Panc1 (cell line): ENCODE data around the gene TGM3. TPM values are rescaled to one million over a fixed set of nuclear protein-coding genes. Genes with fewer than 3 reads are reported as not detected.

Experiments
- ATAC-seq: fragments of 200-7000 bp; cut with Tn5 transposase; 2 replicates; pipeline ENCODE4 v1.9.1; 2020; ENCODE audit warnings: mild to moderate bottlenecking, moderate library complexity
- BruUV-seq: library from RNA; stranded (reverse); fragments of 400-500 nt; replicated peaks from 2 replicates; lab custom pipeline; 2021; lab: Mats Ljungman, UMichigan
- CTCF ChIA-PET: fragments of 300-600 bp; sonication (Branson Sonifier 250); formaldehyde crosslinking; loops from one replicate; lab custom pipeline; 2022; ENCODE audit warnings: antibody characterized with exemption; lab: Charles Lee
- POLR2A ChIA-PET: fragments of 300-600 bp; sonication (Branson Sonifier 250); formaldehyde crosslinking; loops from one replicate; lab custom pipeline; 2022; ENCODE audit warnings: antibody characterized with exemption; lab: Charles Lee
- DNase-seq: peaks from one replicate; pipeline ENCODE4 v3.0.0-alpha.2; 2010; ENCODE audit warnings: low read depth, low spot score
- H3K27ac ChIP-seq: 2 replicates; pipeline ENCODE4 v1.5.1; 2011; ENCODE audit warnings: mild to moderate bottlenecking, low read length, inconsistent platforms
- H3K27me3 ChIP-seq: fragments of 200-500 bp; sonication (Bioruptor generic); 2 replicates; pipeline ENCODE4 v1.6.0; 2014; ENCODE audit warnings: low read length, inconsistent platforms; ENCODE audit not compliant: control insufficient read depth, insufficient read depth
- H3K36me3 ChIP-seq: fragments of 200-500 bp; sonication (Bioruptor generic); 2 replicates; pipeline ENCODE4 v1.5.1; 2014; ENCODE audit warnings: inconsistent platforms, mild to moderate bottlenecking, low read length, moderate library complexity; ENCODE audit not compliant: control insufficient read depth, insufficient read depth
- H3K4me1 ChIP-seq: 2 replicates; pipeline ENCODE4 v1.5.1; 2011; ENCODE audit warnings: inconsistent platforms, mild to moderate bottlenecking, low read length, moderate library complexity; ENCODE audit not compliant: control insufficient read depth, insufficient read depth
- H3K4me3 ChIP-seq, 2 experiments: 2 replicates each; pipeline ENCODE4 v1.5.1; 2011 to 2012; ENCODE audit warnings: low read depth in 2 of 2, low read length in 2 of 2, mild to moderate bottlenecking in 2 of 2, inconsistent platforms in 1 of 2, moderate library complexity in 1 of 2
- H3K9me3 ChIP-seq: fragments of 200-500 bp; sonication (Bioruptor generic); 2 replicates; pipeline ENCODE4 v1.5.1; 2014; ENCODE audit warnings: low read depth, mild to moderate bottlenecking, inconsistent platforms, low read length, moderate library complexity; ENCODE audit not compliant: control insufficient read depth, insufficient read depth
- POLR2AphosphoS5 ChIP-seq: IDR thresholded peaks from 2 replicates; pipeline ENCODE4 v1.6.1; 2012; ENCODE audit warnings: mild to moderate bottlenecking, low read depth, low read length, moderate library complexity
- SIN3A ChIP-seq: IDR thresholded peaks from 2 replicates; pipeline ENCODE4 v1.6.1; 2012; ENCODE audit warnings: low read depth, mild to moderate bottlenecking, low read length, moderate library complexity, borderline replicate concordance; ENCODE audit not compliant: insufficient read depth
- TCF7L2 ChIP-seq: IDR thresholded peaks from 2 replicates; pipeline ENCODE4 v1.6.1; 2011; ENCODE audit warnings: mild to moderate bottlenecking, low read depth, low read length, inconsistent platforms
- in situ Hi-C: cut with HindIII; loops from 2 replicates; pipeline ENCODE4 v1.10.0; 2016; ENCODE audit warnings: low sequenced_read_pairs, low pct_unique_long_range_greater_than_20kb
- intact Hi-C: fragments of 100-400 bp; cut with micrococcal nuclease; formaldehyde crosslinking; loops from one replicate; pipeline ENCODE4 v1.10.0; 2022; ENCODE audit not compliant: unreplicated experiment
- total RNA-seq: library from RNA; stranded (reverse); gene quantifications from one replicate; pipeline ENCODE4 v1.2.1, GENCODE V29; 2021; ENCODE audit not compliant: unreplicated experiment
- TF ChIP-seq, protein P1 (sequence below): fragments of 450-650 bp; IDR thresholded peaks from 2 replicates; pipeline ENCODE4 v1.5.1; 2017; ENCODE audit warnings: mild to moderate bottlenecking
- TF ChIP-seq, protein P2 (sequence below), 2 experiments: IDR thresholded peaks; 2 replicates each; pipeline ENCODE4 v1.6.1; 2011 to 2012; ENCODE audit warnings: low read depth in 2 of 2, control low read depth in 1 of 2, low read length in 1 of 2, mild to moderate bottlenecking in 1 of 2, moderate library complexity in 1 of 2; ENCODE audit not compliant: insufficient read depth in 1 of 2

Gene TGM3
- total RNA-seq, 1 experiment from 2014 or later = not detected

DNA sequence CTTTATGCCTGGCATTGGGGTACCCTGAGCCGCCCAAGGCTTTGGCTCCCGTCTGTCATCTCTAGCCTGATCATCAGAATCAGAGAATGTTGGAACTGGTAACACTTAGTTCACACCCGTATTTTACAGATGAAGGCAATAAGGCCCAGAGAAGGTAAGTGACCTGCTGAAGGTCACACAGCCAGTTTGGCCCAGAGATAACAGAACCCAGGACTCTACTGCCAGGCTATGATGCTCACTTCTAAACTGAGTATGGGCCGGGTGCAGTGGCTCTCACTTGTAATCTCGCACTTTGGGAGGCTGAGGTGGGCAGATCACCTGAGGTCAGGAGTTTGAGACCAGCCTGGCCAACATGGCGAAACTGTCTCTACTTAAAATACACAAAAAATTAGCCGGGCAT lies 83.1 kb downstream of the TGM3 start:
- intact Hi-C loops = no loop called here
- Histone ChIP-seq H3K4me3 (no peak overlapping the region), H3K4me1 (no peaks in the 10 kb centered on the region), H3K9me3 (no peaks in the 10 kb centered on the region), H3K27ac (no peak overlapping the region), H3K36me3 (no peaks in the 10 kb centered on the region), H3K27me3 (0 out of 2 replicates have a peak, but pooled peaks cover 3% of the 10 kb centered on the region)
- POLR2A ChIA-PET = no interaction called here
- DNase-seq (no peak), ATAC-seq (no peak)
- TF ChIP-seq, protein P1, sequence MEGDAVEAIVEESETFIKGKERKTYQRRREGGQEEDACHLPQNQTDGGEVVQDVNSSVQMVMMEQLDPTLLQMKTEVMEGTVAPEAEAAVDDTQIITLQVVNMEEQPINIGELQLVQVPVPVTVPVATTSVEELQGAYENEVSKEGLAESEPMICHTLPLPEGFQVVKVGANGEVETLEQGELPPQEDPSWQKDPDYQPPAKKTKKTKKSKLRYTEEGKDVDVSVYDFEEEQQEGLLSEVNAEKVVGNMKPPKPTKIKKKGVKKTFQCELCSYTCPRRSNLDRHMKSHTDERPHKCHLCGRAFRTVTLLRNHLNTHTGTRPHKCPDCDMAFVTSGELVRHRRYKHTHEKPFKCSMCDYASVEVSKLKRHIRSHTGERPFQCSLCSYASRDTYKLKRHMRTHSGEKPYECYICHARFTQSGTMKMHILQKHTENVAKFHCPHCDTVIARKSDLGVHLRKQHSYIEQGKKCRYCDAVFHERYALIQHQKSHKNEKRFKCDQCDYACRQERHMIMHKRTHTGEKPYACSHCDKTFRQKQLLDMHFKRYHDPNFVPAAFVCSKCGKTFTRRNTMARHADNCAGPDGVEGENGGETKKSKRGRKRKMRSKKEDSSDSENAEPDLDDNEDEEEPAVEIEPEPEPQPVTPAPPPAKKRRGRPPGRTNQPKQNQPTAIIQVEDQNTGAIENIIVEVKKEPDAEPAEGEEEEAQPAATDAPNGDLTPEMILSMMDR = no peak
- no peak for TF ChIP-seq TCF7L2
- TF ChIP-seq SIN3A = no peak
- TF ChIP-seq, protein P2, sequence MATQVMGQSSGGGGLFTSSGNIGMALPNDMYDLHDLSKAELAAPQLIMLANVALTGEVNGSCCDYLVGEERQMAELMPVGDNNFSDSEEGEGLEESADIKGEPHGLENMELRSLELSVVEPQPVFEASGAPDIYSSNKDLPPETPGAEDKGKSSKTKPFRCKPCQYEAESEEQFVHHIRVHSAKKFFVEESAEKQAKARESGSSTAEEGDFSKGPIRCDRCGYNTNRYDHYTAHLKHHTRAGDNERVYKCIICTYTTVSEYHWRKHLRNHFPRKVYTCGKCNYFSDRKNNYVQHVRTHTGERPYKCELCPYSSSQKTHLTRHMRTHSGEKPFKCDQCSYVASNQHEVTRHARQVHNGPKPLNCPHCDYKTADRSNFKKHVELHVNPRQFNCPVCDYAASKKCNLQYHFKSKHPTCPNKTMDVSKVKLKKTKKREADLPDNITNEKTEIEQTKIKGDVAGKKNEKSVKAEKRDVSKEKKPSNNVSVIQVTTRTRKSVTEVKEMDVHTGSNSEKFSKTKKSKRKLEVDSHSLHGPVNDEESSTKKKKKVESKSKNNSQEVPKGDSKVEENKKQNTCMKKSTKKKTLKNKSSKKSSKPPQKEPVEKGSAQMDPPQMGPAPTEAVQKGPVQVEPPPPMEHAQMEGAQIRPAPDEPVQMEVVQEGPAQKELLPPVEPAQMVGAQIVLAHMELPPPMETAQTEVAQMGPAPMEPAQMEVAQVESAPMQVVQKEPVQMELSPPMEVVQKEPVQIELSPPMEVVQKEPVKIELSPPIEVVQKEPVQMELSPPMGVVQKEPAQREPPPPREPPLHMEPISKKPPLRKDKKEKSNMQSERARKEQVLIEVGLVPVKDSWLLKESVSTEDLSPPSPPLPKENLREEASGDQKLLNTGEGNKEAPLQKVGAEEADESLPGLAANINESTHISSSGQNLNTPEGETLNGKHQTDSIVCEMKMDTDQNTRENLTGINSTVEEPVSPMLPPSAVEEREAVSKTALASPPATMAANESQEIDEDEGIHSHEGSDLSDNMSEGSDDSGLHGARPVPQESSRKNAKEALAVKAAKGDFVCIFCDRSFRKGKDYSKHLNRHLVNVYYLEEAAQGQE (IDR thresholded peaks at IDR 0.05; ENCODE audit: insufficient read depth in 1 of 2, low read depth in 2 of 2, low read length in 1 of 2) = no peak
- TF ChIP-seq POLR2AphosphoS5 = no peak
- BruUV-seq = no TSS peak
- in situ Hi-C loops = no loop called here
- CTCF ChIA-PET = no interaction called here

- DNase-seq (no peak), ATAC-seq (no peak)
- peaks cover 6% of the 10 kb centered on the region; the same call in 1 of the 2 replicates for H3K27me3 ChIP-seq
- POLR2A ChIA-PET = no interaction called here
- in situ Hi-C loops = no loop called here
- H3K36me3 ChIP-seq = no peaks in the 10 kb centered on the region
- no peak overlapping the region for H3K4me3 ChIP-seq
- CTCF ChIA-PET = no interaction called here
- intact Hi-C loops = no loop called here
- H3K9me3 ChIP-seq = no peaks in the 10 kb centered on the region
- no peak overlapping the region for H3K27ac ChIP-seq
- no peaks in the 10 kb centered on the region for H3K4me1 ChIP-seq
- BruUV-seq = no TSS peak
- no peak for TF ChIP-seq SIN3A
- TF ChIP-seq, protein P2 (IDR thresholded peaks at IDR 0.05; ENCODE audit: insufficient read depth in 1 of 2, low read depth in 2 of 2, low read length in 1 of 2) = no peak
- no peak for TF ChIP-seq POLR2AphosphoS5
- TF ChIP-seq, protein P1 = no peak
- no peak for TF ChIP-seq TCF7L2
Measured at GRCh38 chr20:2379511-2380229, 83.9 kb downstream of the TGM3 start.
